ENCODE measurements around the gene CHN2. TPM values are rescaled to one million over a fixed set of nuclear protein-coding genes. Genes with fewer than 3 reads are reported as not detected.

The CHN2 gene
- total and polyA plus RNA-seq, 2 donors (not counting 1 experiment from before 2014, with no cell fraction given): 0.86 to 1.4 TPM

GRCh38 chr7:29372351-29373090 is 177.9 kb downstream of the CHN2 start:
- Histone ChIP-seq H3K27me3 (replicated peaks in 1 of 4; ENCODE audit: control extremely low read depth in 1 of 4, control insufficient read depth in 3 of 4, insufficient read depth in 4 of 4, low read length in 3 of 4) (peaks cover 0 to 2% (median 0%) of the 10 kb centered on the region in 4 experiments), H2AFZ (ENCODE audit: insufficient read depth, low read depth, low read length, poor library complexity, severe bottlenecking) (no peak overlapping the region), H3K4me3 (ENCODE audit: control extremely low read depth in 1 of 5, extremely low read depth in 1 of 5, insufficient read depth in 1 of 5, low read depth in 2 of 5, low read length in 4 of 5) (no peak overlapping the region), H3K27ac (ENCODE audit: low read length in 2 of 2) (no peak overlapping the region), H3K4me2 (replicated peaks; ENCODE audit: low read depth, low read length, poor library complexity, severe bottlenecking) (no peak overlapping the region), H3K9me3 (ENCODE audit: control extremely low read depth in 1 of 3, control insufficient read depth in 2 of 3, insufficient read depth in 1 of 3, low read length in 2 of 3) (no peaks in the 10 kb centered on the region), H3K36me3 (replicated peaks in 1 of 2; ENCODE audit: control extremely low read depth in 1 of 2, control insufficient read depth in 1 of 2, extremely low read depth in 1 of 2, insufficient read depth in 2 of 2, low read length in 1 of 2) (no peaks in the 10 kb centered on the region), H3K79me2 (ENCODE audit: control insufficient read depth, insufficient read depth, low read length) (no peaks in the 10 kb centered on the region), H3K4me1 (ENCODE audit: control insufficient read depth in 2 of 2, insufficient read depth in 2 of 2, low read length in 2 of 2) (no peaks in the 10 kb centered on the region), H3K9ac (ENCODE audit: low read length) (no peak overlapping the region), H4K20me1 (ENCODE audit: control insufficient read depth, insufficient read depth, low read length, poor library complexity, severe bottlenecking) (no peaks in the 10 kb centered on the region)
- H3K9me3 Mint-ChIP-seq (ENCODE audit: insufficient read depth): no peaks in the 10 kb centered on the region
- no peak overlapping the region for H3K27ac Mint-ChIP-seq
- DNase-seq (no peak), ATAC-seq (ENCODE audit: low read depth) (no peak)
- H3K4me3 Mint-ChIP-seq: no peak overlapping the region
- WGBS (ENCODE audit: insufficient coverage): no CpG with 5 or more reads among the region's 3 CpGs
- TF ChIP-seq CTCF (IDR thresholded peaks at IDR 0.05) (no peak), EZH2 (IDR thresholded peaks at IDR 0.05; ENCODE audit: borderline replicate concordance, insufficient read depth, low read depth, low read length, poor library complexity, severe bottlenecking) (no peak)
- ChIA-PET POLR2A (no interaction called here), CTCF (interaction anchor here (0.7 kb wide), 1 partner anchor 36 kb away, joined by 3 read pairs; no protein-coding TSS in a partner anchor)
- no peaks in the 10 kb centered on the region for H3K4me1 Mint-ChIP-seq
- H3K27me3 Mint-ChIP-seq: peaks cover 4% of the 10 kb centered on the region
- intact Hi-C loops (cut with micrococcal nuclease): no loop called here

Data from B cell (primary cell).